Measurements from ENCODE around the gene JARID2.

JARID2 gene

DNA sequence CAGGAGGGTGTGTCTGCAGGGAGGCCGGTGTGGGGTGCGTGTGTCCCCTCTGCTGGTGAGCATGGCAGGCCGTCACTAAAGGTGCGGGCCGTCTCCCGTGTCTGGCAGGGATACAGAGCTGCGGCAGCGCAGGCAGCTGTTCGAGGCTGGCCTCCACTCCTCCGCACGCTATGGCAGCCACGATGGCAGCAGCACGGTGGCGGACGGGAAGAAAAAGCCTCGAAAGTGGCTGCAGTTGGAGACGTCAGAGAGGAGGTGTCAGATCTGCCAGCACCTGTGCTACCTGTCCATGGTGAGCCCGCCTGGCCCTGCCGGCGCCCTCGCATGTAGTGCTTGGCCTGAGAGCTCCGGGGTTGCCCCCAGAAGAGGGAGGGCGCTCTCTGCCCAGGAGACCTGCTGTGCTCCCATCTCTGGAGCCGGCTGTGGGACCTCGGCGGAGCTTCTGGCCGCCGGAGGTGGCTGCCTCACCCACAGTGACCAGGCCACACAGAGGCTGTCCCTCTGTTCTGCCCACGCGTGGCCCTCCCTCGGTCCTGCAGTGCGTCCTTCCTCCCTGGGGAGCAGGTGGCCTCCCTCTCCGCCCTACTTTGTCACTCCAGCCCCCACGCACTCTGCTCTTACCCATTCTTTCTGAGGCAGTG, 267.4 kb downstream of the JARID2 start:
- DNase-seq = no peak

- no peak for DNase-seq
Measured at GRCh38 chr6:15513801-15514711, 268.2 kb downstream of the JARID2 start.

GRCh38 chr6:15515226-15515625, 269.4 kb downstream of the JARID2 start:
- DNase-seq = no peak

DNA sequence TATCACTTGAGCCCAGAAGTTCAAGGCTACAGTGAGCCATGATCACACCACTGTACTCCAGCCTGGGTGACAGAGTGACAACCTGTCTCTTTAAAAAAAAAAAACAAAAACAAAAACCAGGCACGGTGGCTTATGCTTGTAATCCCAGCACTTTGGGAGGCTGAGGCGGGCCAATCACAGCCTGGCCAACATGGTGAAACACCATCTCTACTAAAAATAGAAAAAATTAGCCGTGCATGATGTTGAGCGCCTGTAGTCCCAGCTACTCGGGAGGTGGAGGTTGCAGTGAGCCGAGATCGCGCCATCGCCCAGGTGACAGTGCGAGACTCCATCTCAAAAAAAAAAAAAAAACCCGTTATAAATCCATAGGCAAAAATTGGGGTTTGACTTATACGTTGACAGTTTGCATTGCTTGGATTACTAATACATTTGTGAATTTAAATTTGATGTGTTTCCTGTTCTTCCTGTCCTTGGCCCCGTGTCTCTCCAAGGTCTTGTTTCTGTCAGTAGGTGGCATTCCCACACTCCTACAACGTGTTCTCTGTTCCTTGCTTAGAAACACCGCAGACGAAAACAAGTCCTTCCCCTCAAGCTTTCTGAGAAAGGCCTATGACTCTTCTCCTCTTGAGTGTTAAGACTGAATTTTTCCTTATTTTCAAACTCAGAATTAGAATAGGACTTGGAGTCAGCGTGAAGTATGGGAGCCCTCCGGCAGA, 269.9 kb downstream of the JARID2 start:
- DNase-seq = no peak

- DNase-seq = no peak
Measured at GRCh38 chr6:15516378-15516777, 270.5 kb downstream of the JARID2 start.

DNA sequence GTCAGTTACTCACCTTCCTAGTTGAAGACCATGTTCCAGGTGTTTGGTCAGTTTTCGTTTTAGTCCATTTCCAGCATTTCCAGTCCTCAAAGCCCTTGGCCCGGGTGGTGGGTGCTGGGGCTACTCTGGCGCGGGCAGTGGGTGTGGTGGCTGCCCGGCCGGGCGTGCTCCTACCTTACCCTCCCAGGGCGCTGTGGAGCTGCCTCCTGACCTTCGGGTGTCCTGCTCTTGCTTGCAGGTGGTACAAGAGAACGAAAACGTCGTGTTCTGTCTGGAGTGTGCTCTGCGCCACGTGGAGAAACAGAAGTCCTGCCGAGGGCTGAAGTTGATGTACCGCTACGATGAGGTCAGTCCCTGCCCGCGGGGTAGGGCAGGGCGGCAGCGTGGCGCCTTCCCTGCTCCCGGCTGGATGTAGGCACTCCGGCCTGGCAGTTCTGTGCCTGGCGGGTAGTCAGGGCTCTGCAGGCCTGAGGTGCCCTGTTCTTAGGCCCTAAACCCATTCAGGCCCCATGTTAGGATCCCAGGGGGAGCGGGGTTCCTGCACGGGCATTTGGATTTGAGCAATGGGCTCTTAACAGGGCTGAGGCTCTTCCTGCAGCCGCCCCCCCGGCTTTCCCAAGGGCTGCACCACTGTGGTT, 271.2 kb downstream of the JARID2 start:
- DNase-seq = no peak

DNA sequence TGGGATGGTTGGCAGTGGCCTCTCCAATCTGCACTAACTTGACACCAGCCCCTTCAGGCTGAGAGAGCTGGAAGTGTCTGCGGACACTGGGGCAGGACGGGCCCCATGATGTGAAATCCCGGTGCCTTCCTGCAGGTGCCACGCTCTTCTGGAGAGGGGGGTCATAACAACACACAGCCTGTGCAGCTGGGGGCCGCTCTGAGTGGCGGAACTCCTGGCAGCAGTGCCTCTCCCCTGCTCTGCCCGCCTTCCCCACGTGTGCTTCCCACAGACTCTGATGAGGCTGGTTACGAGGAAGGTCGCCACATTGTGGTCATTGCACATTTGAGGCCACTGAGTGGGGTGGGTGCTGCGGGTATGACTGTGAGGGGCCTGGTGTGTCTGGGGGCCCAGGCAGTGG, 271.7 kb downstream of the JARID2 start:
- DNase-seq = no peak

- no peak for DNase-seq
Measured at GRCh38 chr6:15518057-15518456, 272.2 kb downstream of the JARID2 start.

GRCh38 chr6:15518878-15519277, 273.0 kb downstream of the JARID2 start:
- no peak for DNase-seq

- no peak for DNase-seq
Measured at GRCh38 chr6:15519681-15520080, 273.8 kb downstream of the JARID2 start.

DNA sequence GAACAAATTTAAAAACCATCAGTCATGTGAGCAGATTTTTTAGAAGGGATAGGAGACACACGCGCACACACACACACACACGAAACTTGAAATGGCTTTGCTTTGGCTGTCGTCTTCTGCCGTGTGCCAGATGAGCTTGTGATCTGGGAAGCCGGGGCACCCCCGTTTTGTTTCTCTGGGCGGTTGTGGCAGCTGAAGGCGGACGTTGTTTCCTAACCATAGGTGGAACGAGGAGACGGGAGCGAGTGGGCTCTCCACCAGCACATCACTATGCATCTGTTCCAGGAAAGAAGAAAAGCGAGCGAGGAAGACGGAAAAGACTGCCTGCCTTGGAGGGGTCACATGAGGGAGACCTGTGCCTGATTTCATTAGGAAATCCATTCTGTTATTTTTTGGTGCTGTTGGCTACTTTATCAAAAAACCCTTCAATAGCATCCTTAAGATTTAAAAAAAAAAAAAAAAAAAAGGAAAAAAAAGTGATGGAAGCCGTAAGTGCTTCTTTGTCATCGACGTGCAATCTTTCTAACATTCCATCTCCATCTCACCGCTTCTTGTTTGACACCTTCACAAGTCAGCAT, 274.8 kb downstream of the JARID2 start:
- DNase-seq = no peak

- DNase-seq = no peak
Measured at GRCh38 chr6:15521582-15521981, 275.7 kb downstream of the JARID2 start.

DNA sequence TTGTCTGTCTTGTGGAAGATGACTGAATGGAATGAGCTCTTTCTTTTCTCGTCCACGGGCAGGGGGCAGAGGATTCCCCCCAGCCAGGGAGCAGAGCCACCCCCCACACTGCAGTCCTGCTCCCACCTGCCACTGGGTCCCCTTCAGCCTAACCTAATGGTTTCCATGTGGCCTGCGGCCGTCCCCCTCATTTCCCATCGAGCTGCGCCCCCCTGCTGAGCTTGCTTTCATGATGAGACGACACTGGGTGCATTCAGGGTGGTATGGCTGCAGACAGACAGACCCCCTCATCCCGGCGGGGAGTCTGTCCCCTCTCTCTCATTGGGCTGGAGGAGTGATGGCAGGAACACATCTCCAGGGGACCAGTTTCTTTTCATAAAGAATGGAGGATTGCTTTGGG, 276.2 kb downstream of the JARID2 start:
- no peak for DNase-seq

- no peak for DNase-seq
Measured at GRCh38 chr6:15522427-15522826, 276.6 kb downstream of the JARID2 start.

- no peak for DNase-seq
Measured at GRCh38 chr6:15522856-15523529, 277.1 kb downstream of the JARID2 start.

DNA sequence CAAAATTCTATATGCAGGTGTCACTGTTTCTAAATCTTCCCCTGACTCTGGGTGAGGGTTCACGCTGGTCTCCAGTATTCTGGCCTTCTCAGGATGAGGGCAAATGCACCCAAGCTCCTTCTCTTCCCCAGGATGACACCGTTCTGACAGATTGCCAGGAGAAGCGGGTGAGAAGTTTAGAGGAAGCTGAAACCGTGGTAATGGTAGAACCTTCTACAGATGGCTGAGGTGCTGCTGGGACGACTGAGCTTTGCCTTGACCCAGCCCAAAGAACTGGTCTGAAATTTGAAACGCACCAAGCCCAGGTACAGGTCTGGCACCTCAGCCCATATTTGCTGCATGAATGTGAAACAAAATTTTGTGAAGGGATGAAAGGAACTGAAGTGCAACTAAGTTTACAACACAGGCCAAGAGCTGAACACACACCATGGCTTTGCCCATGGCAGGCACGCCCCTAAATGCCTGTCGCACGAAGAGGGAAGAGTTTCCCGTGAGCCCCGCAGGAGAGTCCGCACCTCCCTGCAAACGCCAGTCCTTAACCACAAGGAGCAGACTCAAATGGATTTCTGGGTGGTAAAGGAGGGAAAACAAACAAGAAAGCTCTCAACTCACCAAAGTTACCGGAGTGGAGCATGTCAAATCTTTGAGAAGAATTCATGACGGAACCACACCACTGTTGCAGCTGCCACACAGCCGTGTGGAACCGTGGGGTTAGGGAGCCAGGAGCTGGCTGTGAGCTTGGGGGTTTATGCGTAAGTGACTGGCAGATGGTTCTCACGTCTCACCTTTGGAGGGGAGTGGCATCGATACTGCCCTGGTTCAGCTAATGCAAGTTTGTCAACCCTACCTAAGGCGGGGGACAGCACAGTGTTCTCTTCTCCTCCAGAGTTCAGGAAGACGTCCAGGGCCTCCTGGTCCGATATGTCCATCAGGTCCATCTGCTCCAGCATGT, 278.1 kb downstream of the JARID2 start:
- DNase-seq = no peak

DNA sequence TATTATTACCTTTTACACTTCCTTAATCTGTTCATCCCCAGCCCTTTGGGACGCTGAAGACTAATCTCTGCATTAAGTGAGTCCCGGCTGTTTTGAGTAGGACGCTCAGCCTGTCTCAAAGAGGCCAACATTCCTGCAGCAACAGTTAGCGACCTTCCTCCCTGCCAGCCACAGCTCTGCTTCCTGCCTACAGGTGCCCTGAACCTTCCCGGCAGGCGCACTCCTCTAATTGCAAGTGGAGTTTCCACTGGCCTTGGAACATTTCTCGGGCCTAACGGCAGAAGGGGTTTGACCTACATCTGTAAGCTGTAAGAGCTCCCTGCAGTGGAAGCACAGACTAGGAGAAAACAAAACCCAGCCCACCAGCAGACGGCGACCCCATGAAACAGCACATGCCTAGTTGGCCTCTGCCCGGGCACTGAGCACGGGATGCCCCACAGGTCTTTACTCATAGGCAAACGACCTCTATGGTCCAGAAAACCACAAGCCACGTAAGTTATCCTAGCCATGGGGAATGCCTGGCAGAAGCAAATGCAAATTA, 279.1 kb downstream of the JARID2 start:
- no peak for DNase-seq

DNA sequence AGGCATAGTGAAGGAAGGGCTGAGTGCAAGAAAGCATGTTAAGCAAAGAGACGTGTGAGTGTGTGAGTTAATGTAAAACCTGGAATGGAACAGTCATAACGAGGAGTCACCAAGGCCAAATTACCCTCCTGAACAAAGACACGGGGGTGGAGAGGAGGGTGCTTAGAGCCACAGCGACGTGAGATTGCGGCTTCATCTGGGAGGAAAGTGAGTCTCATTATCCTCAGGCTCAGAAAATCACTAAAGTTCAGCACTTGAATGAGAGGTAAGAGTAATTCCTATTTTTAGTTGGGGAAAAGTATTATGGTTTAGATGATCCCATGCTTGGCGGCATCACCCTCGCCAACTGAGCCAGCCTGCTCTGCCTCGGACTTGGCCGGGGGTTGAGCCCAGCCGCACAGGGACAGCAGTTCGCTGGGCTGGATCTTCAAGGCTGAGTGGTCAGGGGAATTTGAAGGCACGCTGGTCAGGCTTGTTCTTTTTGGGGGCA, 280.4 kb downstream of the JARID2 start:
- no peak for DNase-seq

- DNase-seq = no peak
Measured at GRCh38 chr6:15527838-15528617, 282.2 kb downstream of the JARID2 start.

GRCh38 chr6:15528870-15529269, 283.0 kb downstream of the JARID2 start:
- no peak for DNase-seq
